GM19025 (cell line): ENCODE results near the gene ZSCAN16.
"Not testable (repeated sequence)": the region's sequence is repeated elsewhere in the genome, so short reads cannot be mapped to it uniquely, and the experiment has no call there.

Experiments used
- ATAC-seq: cut with Tn5 transposase; IDR thresholded peaks from one replicate; pipeline ENCODE4 v1.9.1; 2021; ENCODE audit warnings: mild to moderate bottlenecking, low read depth, moderate library complexity; ENCODE audit not compliant: unreplicated experiment

Gene ZSCAN16

DNA sequence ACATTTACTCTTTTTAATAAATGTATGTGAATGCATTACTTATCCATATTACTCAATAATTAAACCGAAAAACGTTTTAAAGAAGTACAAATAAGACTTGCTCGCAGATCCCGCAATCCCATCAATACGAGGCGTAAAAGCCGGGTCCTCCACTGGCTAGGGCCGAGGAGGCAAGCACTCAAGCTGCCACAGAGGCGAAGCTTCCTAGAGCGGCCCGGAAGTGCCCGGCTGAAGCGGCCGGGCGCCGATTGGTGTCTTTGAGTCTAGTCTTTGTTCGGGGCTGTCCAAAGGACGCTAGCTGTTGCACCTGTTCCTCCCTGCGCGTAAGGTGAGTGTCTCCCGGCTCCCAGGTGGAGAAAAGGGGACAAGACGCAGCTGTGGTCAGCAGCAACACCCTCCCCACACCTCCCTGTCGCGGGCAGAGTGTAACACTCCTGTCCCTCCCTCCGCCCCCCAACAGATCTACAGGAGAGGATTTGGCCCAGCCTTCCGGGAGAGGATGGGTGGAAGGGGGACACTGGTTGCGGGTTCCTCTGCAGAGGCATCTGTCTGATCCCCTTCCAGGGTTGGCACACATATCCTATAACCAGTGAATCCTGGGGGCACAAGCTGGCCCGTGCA is at the start of gene ZSCAN16:
ZSCAN16 (plus strand) TSS at position 260 of the 621 bp plus-strand sequence. CDS start 835 bp downstream, outside the sequence.
- ATAC-seq, result peak; percentile 99

DNA sequence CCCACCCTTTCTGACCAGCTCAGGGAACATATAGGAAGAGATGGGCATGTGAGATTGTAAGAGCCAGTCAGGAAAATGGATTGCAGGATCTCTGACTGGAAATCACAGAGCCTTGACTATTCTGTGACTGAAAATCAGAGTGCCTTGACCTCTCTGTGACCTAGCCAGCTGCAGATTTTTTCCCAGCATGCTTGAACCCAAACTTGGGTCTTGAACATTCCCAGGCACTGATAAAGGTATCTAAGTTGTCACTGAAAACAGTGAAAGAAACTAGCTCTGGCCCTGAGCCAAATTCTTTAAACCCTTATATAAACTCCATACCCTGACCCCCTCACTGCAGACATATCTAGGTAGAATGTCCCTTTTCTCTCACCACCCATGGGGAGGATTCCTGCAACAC is 46.4 kb upstream of the ZSCAN16 start:
- no peak for ATAC-seq

DNA sequence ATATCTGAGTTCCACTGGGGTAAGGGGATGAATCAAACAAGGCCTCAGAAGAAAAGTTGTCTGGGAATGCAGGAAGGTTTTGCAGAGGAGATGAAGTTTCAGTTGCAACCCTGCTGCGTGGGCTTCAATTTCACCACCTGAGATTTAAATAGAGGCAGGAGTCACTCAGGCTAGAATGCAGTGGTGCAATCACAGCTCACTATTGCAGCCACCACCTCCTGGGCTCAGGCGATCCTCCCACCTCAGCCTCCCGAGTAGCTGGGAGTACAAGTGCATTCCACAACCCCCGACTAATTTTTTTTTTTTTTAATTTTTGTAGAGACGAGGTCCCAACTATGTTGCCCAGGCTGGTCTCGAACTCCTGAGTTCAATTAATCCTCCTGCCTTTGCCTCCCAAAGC is 45.6 kb upstream of the ZSCAN16 start:
- no peak for ATAC-seq

DNA sequence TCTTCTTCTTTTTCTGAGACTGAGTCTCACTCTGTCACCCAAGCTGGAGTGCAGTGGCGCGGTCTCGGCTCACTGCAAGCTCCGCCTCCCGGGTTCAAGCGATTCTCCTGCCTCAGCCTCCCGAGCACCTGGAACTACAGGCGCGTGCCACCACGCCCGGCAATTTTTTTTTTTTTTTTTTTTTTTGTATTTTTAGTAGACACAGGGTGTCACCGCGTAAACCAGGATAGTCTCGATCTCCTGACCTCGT is 44.1 kb upstream of the ZSCAN16 start, which contains the start of gene ZNF165:
ZNF165 (plus strand) TSS at position 188 of the 250 bp plus-strand sequence. CDS start 4,913 bp downstream, outside the sequence.
- not testable (repeated sequence) for ATAC-seq

DNA sequence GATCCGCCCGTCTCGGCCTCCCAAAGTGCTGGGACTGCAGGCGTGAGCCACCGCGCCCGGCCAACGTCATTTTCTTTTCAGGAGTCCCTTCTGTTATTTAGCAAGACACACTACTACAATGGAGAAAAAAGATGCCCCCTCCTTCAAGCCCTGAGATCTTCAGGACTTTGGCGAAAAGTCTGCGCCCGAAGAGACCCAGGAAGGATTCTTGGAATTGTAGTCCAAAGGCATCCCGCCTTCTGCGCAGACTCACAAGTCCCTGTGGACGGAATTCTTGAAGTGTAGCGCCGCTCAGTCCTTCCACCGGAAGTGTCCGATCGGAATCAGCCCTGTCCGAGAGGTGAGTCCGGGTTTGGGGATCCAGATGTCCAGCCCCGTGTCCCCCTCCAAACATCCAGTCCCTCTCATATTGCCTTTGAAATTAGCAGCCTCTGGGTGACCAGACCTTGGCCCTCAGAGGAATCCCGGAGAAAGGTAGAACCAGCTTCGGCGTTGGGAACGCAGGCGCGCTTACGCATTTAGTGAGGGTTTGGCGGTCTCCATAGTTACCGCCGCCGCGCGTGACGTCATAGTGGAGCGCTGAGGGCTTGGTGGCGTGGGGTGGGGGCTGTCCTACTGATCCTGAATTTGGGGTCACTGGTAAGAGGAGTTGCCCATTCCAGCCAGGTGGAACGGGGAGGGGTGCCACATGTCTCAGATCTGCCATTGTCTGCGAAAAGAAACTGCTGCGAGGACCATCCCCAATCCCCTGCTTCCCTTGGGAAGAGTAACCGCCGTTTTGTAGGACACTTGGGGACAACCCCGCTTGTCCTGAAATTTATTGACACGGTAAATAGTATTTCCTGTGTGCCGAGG is 43.6 kb upstream of the ZSCAN16 start:
- ATAC-seq, result peak; percentile 72

DNA sequence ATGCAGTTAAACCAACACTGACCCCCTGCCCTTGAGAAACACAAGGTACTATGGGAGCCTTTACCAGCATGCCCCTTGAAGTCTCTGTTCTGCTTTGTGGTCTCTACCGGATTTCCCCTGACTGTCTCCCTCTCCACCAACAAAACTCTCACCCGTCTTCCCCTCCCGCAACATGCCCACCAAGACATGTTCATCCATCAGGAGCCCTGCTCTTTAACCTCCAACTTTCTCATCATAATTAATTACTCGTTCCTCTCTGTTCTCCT is 43.0 kb upstream of the ZSCAN16 start:
- ATAC-seq, result no peak

DNA sequence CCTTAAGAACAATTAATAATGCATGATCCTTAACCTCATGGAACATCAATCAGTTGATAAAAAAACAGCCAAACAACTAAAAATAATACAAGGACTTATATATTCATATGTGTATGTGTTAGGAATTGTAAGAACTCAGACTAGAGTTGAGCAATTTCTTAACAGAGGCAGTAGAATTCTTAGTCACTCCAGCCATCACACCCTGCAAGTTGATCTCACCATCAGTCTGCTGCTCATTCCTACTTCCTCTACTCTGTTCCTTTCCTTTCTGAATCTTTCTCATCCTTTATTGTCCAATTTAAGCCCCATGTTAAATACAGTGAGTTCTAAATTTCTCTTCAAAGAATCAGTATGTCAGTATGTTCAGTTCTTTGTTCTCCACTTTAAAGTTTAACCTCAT is 41.5 kb upstream of the ZSCAN16 start:
- ATAC-seq, result no peak

DNA sequence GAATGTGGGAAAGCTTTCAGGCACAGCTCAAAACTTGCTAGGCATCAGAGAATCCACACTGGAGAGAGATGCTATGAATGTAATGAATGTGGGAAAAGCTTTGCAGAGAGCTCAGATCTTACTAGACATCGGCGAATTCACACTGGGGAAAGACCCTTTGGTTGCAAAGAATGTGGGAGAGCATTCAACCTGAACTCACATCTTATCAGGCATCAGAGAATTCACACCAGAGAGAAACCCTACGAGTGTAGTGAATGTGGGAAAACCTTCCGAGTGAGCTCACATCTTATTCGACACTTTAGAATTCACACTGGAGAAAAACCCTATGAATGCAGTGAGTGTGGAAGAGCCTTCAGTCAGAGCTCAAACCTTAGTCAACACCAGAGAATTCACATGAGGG is 35.4 kb upstream of the ZSCAN16 start:
- ATAC-seq, result no peak

DNA sequence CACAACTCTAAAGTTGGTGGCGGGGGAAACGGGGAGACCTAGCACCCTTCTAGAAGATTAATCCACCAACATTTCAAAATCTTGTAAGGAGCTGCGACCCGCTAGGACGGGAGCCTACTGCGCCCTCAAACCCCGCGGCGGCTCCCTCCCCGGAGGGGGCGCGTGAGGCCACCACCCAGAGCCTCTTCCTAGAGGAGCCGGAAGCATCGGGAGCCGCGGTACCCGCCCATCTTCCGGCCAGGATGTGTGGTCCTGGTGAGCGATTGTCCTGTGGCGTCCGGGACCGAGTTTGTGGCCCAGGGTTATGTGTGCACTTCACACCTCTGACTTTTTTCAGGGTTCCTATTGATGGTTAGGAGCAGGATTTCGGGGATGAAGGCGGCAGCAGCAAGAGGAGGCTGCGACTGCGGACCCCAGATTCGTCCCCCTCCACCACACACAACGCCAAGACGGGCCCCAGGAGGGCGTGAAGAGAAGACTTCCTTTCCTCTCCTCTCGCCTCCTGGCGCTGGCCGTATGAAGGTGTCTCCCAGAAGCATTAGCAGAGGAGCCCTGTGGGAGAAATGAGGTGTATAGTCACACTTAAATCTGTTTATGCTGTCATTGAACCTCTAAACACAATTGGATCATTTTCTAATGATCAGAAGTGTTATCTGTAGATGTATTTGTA is 33.4 kb upstream of the ZSCAN16 start:
- no peak for ATAC-seq

DNA sequence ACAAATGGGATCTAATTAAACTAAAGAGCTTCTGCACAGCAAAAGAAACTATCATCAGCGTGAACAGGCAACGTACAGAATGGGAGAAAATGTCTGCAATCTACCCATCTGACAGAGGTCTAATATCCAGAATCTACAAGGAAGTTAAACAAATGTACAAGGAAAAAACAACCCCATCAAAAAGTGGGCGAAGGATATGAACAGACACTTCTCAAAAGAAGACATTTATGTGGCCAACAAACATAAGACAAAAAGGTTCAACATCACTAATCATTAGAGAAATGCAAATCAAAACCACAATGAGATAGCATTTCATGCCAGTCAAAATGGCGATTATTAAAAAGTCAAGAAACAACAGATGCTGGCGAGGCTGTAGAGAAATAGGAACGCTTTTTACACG is 22.2 kb upstream of the ZSCAN16 start:
- ATAC-seq, result not testable (repeated sequence)

DNA sequence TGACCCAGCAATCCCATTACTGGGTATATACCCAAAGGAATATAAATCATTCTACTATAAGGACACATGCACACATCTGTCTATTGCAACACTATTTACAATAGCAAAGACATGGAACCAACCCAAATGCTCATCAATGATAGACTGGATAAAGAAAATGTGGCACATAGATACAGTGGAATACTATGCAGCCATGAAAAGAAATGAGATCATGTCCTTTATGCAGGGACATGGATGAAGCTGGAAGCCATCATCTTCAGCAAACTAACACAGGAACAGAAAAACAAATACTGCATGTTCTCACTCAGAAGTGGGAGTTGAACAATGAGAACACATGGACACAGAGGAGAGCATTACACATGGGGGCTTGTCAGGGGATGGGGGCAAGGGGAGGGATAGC is 21.7 kb upstream of the ZSCAN16 start:
- not testable (repeated sequence) for ATAC-seq

DNA sequence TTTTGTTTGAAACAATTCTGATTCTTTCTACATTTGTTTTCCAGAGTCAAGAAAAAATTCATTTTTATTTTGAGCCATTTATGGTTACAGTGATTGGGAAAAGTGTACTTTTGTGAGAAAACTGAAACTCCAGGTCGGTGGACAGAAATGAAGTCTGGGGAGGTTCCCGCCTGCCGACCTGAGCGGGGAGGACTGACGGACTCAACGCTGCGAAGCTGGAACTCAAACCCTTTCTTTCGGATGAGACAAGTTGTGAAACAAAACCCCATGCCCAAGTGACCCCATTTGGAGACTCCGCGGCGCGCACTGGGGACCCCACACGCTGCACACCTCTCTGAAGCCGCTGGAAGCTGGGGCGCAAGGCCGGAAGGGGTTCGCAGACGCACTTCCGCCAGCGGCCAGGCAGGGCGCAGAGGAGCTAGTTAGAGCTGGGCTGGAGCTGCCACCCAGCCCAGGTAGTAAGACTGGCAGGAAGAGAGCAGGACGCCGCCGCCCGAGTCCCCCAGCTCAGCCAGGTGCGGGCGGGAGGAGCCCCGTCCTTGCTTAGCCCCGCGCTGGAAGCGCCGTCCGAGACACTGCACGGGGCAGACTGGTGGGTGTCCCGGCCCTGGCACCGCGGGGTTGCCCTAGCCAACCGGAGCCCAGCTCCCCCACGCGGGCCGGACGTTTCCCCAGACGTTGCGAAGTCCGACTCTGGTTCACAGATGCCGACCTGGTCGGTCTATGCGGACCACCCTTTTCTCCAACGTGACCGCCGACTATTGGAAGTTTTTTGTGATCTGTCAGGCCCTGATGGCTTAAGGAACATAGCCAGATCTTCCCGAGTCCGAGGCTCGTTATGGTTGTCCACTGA is 19.8 kb upstream of the ZSCAN16 start:
- peak; percentile 100 for ATAC-seq

DNA sequence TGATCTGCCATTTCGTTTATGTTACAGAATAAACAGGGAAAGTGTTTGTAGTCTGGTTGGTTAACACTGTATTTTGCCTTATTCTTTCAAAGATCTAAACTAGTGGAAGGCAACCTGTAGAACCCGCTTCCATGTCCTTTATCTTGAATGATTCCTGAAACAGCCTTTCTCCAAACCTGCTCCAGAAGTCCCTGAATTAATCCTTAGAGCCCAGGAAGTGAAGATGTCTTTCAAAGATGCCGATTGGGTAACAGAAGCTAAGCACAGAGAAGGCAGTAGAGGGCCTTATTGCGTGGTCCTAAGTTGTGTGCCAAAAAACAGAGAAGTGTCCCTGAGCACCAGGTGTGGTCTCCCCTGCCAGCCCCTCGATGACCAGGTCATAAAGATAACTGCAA is 19.2 kb upstream of the ZSCAN16 start:
- no peak for ATAC-seq

DNA sequence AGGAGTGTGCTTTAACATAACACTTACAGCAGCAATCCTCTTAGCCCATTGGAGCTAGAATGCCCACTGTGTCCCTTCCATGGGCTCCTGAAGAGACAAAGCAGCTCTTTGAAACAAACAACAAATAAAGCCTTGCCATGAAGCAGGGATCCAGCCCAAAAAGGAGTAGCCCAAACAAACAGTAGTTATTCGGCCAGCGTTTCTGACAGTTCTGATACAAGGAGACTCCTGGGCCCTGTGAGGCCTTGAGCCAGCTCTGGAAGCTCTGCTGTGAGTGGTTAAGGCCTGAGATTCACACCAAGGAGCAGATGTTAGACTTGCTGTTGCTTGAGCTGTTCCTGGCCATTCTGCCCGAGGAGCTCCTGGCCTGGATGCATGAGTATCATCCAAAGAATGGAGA is 16.9 kb upstream of the ZSCAN16 start:
- no peak for ATAC-seq

DNA sequence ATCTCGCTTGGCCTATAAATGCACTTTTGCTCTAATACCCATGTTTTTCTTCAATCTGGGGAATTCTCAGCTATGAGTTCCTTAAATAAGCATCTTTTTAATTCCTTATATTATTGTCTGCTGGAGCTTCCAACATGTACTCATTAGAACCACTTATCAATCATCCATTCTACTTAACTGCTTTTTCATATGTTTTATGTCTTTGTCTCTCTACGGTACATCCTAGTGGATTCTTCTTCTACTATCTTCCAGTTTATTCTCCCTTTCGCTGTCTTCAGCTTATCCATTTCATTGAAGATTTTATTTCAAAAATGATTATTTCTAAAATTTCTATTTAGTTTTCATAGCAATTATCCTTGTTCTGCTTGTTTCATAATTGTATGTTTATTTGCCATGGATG is 12.4 kb upstream of the ZSCAN16 start:
- no peak for ATAC-seq

DNA sequence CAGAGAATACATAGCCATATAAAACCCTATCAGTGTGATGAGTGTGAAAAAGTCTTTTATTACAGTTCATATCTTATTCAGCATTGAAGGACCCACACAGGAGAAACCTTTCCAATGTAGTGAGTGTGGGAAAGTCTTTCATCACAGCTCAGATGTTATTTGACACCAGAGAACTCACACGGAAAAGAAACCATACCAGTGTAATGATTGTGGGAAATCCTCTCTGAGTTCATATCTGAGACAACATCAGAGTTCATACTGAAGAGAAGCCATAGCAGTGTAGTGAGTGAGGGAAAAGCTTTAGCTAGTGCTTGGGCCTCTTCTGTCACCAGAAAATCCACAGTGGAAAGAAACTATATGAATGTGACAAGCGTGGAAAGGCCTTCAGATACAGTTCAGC is 8.6 kb upstream of the ZSCAN16 start:
- no peak for ATAC-seq

DNA sequence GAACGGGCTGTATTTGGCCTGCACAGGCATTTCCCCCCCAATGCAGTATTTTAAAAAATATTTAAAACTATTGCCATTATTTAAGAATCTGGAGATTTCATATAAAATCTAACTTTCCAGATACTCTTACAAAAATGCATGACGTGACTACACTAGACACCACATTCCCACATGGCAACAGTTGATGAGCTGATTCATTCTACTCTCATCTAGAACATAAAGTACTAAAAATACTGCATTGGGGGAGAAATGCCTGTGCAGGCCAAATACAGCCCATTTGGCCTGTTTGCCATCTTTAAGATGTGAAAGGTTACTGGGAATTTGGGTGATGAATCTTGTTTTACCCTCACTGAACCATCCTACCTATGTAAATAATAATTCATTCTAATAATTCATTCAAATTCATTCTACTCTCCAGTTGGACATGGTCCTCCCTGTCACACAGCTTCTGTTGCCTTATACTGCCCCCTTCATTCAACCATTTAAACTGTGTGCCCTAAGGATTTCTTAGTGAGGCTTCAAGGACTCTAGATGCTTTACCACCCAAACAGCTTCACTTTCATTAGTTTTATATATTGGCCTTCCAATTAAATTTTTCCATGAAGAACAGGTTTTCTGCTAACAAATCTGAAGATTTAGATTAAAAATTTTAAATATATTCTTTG is 6.9 kb upstream of the ZSCAN16 start:
- no peak for ATAC-seq

DNA sequence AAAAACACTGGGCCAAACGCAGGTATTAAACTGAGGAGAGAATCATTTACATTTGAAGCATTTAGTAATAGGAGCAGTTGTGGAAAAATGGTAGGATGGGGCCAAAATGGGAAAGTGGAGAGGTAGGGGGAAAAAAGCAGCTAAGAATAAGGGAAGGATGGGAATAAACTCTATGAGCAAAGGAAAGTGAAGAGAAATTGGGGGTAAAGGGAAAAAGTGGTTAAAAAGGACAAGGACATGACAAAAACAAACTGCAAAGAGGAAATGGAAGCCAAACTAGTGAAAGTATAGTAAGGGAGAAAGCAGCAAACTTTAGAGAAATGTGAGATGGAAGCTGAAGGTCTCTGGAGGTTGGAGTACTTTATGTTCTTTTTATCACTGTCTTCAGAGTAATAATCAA is 6.2 kb upstream of the ZSCAN16 start:
- ATAC-seq, result no peak

DNA sequence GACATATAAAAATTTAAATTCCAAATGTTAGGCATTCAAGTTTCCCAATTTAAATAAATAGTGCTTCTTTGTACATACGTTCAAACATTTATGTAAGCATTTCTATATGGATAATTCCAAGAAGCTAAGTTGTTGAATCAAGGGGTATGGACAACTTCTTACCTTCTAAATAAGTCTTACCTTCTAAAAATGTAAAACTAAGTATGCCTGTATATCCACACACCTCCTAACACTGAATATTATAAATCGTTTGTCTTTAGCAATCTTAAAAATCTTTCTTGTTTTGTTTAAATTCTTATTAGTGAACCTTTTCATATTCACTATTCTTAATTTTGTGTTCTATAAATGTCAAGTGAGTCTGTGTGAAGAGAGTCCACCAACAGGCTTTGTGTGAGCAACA is 2.5 kb upstream of the ZSCAN16 start:
- no peak for ATAC-seq

DNA sequence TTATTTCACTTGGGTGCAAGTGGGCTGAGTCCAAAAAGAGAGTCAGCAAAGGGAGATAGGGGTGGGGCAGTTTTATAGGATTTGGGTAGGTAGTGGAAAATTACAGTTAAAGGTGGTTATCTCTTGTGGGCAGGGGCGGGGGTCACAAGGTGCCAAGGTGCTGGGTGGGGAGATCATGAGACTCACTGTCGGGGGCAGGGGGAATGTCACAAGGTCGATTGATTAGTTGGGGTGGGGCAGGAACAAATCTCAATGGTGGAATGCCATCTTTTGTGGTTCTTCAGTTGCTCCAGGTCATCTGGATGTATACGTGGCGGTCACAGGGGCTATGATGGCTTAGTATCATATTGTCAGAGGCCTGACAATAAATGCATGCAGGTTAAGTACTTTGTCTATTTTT is 2.1 kb upstream of the ZSCAN16 start:
- ATAC-seq, result not testable (repeated sequence)

DNA sequence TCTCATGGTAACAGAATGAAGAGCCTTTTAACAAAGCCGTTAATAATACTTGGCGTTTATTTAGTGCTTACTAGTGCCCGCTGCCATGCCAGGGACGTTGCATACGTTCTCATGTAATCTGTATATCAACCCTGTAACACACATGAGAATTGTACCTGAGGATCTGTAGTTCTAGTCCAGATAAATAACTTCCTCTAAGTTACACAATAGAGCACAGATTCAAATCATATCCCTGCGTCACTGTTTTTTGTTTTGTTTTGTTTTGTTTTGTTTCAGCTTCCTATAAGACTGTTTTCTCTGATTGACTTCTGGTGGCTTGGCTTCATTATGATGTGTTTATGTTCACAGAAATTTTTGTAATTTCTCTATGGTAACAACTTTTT is 553 bp downstream of the ZSCAN16 start:
- no peak for ATAC-seq
